K562 (cell line): Measurements from ENCODE around the gene CLDN24. TPM values are rescaled to one million over a fixed set of nuclear protein-coding genes. Genes with fewer than 3 reads are reported as not detected.

Source experiments
- ARHGAP35 ChIP-seq: fragments of 450-650 bp; IDR thresholded peaks from 2 replicates; pipeline ENCODE4 v1.6.1; 2018; ENCODE audit not compliant: partially characterized antibody
- DACH1 ChIP-seq: fragments of 450-650 bp; IDR thresholded peaks from 2 replicates; pipeline ENCODE4 v1.6.1; 2018; ENCODE audit not compliant: partially characterized antibody
- ESRRA ChIP-seq: fragments of 450-650 bp; IDR thresholded peaks from 2 replicates; pipeline ENCODE4 v1.6.1; 2014; ENCODE audit warnings: low read depth, mild to moderate bottlenecking, moderate library complexity, borderline replicate concordance
- ETV5 ChIP-seq: sonication (generic); formaldehyde crosslinking; IDR thresholded peaks from 2 replicates; pipeline ENCODE4 v1.4.0; 2020; ENCODE audit warnings: low read depth, mild to moderate bottlenecking, missing genetic modification reagents
- HIVEP1 ChIP-seq: fragments of 250-450 bp; sonication (Bioruptor Pico); IDR thresholded peaks from 2 replicates; pipeline ENCODE4 v1.4.0; 2020; ENCODE audit warnings: mild to moderate bottlenecking
- IRF2 ChIP-seq: sonication (generic); formaldehyde crosslinking; IDR thresholded peaks from 2 replicates; pipeline ENCODE4 v1.8.1; 2022; ENCODE audit warnings: mild to moderate bottlenecking, missing genetic modification reagents
- KAT8 ChIP-seq: fragments of 450-650 bp; IDR thresholded peaks from 2 replicates; pipeline ENCODE4 v1.6.1; 2016; ENCODE audit warnings: low read depth, mild to moderate bottlenecking
- LARP7 ChIP-seq: fragments of 450-650 bp; IDR thresholded peaks from 2 replicates; pipeline ENCODE4 v1.6.1; 2016
- MEIS2 ChIP-seq: fragments of 450-650 bp; IDR thresholded peaks from 2 replicates; pipeline ENCODE4 v1.6.1; 2014; ENCODE audit warnings: mild to moderate bottlenecking; ENCODE audit not compliant: partially characterized antibody
- NCOA4 ChIP-seq: fragments of 450-650 bp; IDR thresholded peaks from 2 replicates; pipeline ENCODE4 v1.6.1; 2018; ENCODE audit warnings: mild to moderate bottlenecking; ENCODE audit not compliant: partially characterized antibody
- RBM39 ChIP-seq: fragments of 200-400 bp; formaldehyde crosslinking; optimal IDR thresholded peaks from 2 replicates; pipeline ENCODE3; 2018; ENCODE audit warnings: low read depth, low read length
- SMARCC2 ChIP-seq: fragments of 450-650 bp; IDR thresholded peaks from 2 replicates; pipeline ENCODE4 v1.6.1; 2017; ENCODE audit warnings: antibody characterized with exemption, moderate library complexity, mild to moderate bottlenecking, low read depth
- TARDBP ChIP-seq: fragments of 450-650 bp; IDR thresholded peaks from 2 replicates; pipeline ENCODE4 v1.6.1; 2016
- TFAM ChIP-seq: fragments of 250-450 bp; sonication (Bioruptor Pico); conservative IDR thresholded peaks from 2 replicates; pipeline ENCODE4 v1.5.0; 2021; ENCODE audit warnings: mild to moderate bottlenecking, moderate library complexity
- U2AF2 ChIP-seq: fragments of 200-400 bp; formaldehyde crosslinking; optimal IDR thresholded peaks from 2 replicates; pipeline ENCODE3; 2017; ENCODE audit warnings: low read depth, mild to moderate bottlenecking, low read length
- ZBTB8A ChIP-seq: fragments of 450-650 bp; IDR thresholded peaks from 2 replicates; pipeline ENCODE4 v1.6.1; 2018; ENCODE audit warnings: mild to moderate bottlenecking, moderate library complexity; ENCODE audit not compliant: partially characterized antibody
- ZNF644 ChIP-seq: fragments of 200-800 bp; sonication (Bioruptor generic); IDR thresholded peaks from 2 replicates; pipeline ENCODE4 v1.6.1; 2016; ENCODE audit warnings: low read depth, missing genetic modification characterization, missing compliant biosample characterization
- ZNF764 ChIP-seq: fragments of 250-450 bp; sonication (Bioruptor Pico); IDR thresholded peaks from 2 replicates; pipeline ENCODE4 v1.4.0; 2020; ENCODE audit warnings: low read depth, mild to moderate bottlenecking, moderate library complexity
- ZZZ3 ChIP-seq: fragments of 450-650 bp; IDR thresholded peaks from 2 replicates; pipeline ENCODE4 v1.6.1; 2016; ENCODE audit warnings: antibody characterized with exemption, mild to moderate bottlenecking, moderate library complexity
- polyA plus RNA-seq, 8 experiments: library from polyadenylated mRNA; depleted of rRNA in 4 of 8; stranded (reverse) in 5 of 8; unstranded in 3 of 8; fragments of >200 nt; fragmentation: Nextera tagmentation in 2 of 8; fragmentation: Illumina TruSeq in 1 of 8; extraction: Ambion mirVana in 2 of 8; extraction: Trizol in 1 of 8; gene quantifications; 2 replicates each; pipeline versions ENCODE4 v1.2.1 to v1.2.3, GENCODE V29; 2011 to 2014; ENCODE audit warnings: inconsistent platforms in 1 of 8, missing spikeins in 1 of 8
- total RNA-seq, 7 experiments: library from RNA; depleted of rRNA in 6 of 7; stranded (reverse); fragments of >200 nt in 6 of 7; fragmentation: Illumina TruSeq in 2 of 7; extraction: Trizol in 2 of 7; gene quantifications; 2 replicates each; pipeline versions ENCODE4 v1.2.1 to v1.2.3, GENCODE V29; 2011 to 2021; ENCODE audit warnings: low replicate concordance in 1 of 7
- TF ChIP-seq, protein P1 (sequence below): fragments of 150-350 bp; IDR thresholded peaks from 2 replicates; pipeline ENCODE4 v1.6.1; 2014; ENCODE audit warnings: low read depth, mild to moderate bottlenecking, low read length, borderline replicate concordance
- TF ChIP-seq, protein P2 (sequence below): fragments of 450-650 bp; IDR thresholded peaks from 2 replicates; pipeline ENCODE4 v1.6.1; 2018; ENCODE audit warnings: mild to moderate bottlenecking, low read depth; ENCODE audit not compliant: partially characterized antibody
- TF ChIP-seq, protein P3 (sequence below): fragments of 150-350 bp; conservative IDR thresholded peaks from 2 replicates; pipeline ENCODE4 v1.6.1; 2014; ENCODE audit warnings: low read length

The CLDN24 gene
- total and polyA plus RNA-seq, 9 of the 15 experiments (the other 6 are each of a cell fraction or from before 2014, with no cell fraction given), result not detected

DNA sequence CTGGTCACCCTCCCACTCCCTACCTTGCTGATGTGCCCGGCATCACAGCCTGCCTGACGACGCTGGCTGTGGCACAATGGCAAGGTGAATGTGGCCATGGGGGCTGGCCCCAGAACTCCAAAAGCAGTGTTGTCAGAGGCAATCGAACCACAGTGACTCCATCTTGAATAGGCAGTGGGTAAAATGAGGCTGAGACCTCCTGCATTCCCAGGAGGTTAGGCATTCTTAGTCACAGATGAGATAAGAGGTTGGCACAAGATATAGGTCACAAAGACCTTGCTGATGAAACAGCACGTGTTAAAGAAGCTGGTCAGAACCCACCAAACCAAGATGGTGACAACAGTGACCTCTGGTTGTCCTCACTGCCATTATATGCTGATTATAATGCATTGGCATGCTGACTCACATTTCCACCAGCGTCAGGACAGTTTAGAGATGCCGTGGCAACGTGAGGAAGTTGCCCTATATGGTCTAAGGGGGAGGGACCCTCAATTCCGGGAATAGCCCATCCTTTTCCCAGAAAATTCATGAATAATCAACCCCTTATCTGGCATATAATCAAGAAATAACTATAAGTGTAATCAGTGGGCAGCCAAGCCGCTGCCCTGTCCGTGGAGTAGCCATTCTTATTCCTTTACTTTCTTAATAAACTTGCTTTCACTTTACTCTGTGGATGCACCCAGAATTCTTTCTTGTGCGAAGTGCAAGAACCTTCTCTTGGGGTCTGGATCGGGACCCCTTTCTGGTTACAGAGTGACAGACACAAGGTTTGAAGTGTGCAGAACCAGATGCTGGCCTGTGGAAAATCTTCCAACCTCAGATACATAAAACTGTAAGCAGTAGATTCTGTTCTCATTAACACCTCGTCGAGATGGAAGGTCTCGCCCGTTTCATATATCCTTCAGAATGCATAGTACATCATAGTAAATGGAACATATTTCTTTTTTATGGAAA is 26.8 kb upstream of the CLDN24 start (continued):
- TF ChIP-seq NCOA4 (no peak), ZBTB8A (no peak), TARDBP (no peak), ZNF764 (CRISPR knock-in tag) (peak; percentile 92), KAT8 (no peak), ETV5 (CRISPR knock-in tag) (no peak), ARHGAP35 (no peak), HIVEP1 (CRISPR knock-in tag) (peak; percentile 99), U2AF2 (no peak), SMARCC2 (0 out of 2 replicates have a peak, but pooled peaks have one; percentile 55), RBM39 (no peak), ESRRA (peak; percentile 98), ZZZ3 (no peak), LARP7 (no peak), TFAM (CRISPR knock-in tag) (no peak), MEIS2 (peak; percentile 58), DACH1 (no peak), IRF2 (CRISPR knock-in tag) (no peak), ZNF644 (tag) (peak; percentile 100)
- TF ChIP-seq, protein P1, sequence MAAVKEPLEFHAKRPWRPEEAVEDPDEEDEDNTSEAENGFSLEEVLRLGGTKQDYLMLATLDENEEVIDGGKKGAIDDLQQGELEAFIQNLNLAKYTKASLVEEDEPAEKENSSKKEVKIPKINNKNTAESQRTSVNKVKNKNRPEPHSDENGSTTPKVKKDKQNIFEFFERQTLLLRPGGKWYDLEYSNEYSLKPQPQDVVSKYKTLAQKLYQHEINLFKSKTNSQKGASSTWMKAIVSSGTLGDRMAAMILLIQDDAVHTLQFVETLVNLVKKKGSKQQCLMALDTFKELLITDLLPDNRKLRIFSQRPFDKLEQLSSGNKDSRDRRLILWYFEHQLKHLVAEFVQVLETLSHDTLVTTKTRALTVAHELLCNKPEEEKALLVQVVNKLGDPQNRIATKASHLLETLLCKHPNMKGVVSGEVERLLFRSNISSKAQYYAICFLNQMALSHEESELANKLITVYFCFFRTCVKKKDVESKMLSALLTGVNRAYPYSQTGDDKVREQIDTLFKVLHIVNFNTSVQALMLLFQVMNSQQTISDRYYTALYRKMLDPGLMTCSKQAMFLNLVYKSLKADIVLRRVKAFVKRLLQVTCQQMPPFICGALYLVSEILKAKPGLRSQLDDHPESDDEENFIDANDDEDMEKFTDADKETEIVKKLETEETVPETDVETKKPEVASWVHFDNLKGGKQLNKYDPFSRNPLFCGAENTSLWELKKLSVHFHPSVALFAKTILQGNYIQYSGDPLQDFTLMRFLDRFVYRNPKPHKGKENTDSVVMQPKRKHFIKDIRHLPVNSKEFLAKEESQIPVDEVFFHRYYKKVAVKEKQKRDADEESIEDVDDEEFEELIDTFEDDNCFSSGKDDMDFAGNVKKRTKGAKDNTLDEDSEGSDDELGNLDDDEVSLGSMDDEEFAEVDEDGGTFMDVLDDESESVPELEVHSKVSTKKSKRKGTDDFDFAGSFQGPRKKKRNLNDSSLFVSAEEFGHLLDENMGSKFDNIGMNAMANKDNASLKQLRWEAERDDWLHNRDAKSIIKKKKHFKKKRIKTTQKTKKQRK, result no peak
- TF ChIP-seq, protein P2, sequence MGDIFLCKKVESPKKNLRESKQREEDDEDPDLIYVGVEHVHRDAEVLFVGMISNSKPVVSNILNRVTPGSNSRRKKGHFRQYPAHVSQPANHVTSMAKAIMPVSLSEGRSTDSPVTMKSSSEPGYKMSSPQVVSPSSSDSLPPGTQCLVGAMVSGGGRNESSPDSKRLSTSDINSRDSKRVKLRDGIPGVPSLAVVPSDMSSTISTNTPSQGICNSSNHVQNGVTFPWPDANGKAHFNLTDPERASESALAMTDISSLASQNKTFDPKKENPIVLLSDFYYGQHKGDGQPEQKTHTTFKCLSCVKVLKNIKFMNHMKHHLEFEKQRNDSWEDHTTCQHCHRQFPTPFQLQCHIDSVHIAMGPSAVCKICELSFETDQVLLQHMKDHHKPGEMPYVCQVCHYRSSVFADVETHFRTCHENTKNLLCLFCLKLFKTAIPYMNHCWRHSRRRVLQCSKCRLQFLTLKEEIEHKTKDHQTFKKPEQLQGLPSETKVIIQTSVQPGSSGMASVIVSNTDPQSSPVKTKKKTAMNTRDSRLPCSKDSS, result no peak
- TF ChIP-seq, protein P3, sequence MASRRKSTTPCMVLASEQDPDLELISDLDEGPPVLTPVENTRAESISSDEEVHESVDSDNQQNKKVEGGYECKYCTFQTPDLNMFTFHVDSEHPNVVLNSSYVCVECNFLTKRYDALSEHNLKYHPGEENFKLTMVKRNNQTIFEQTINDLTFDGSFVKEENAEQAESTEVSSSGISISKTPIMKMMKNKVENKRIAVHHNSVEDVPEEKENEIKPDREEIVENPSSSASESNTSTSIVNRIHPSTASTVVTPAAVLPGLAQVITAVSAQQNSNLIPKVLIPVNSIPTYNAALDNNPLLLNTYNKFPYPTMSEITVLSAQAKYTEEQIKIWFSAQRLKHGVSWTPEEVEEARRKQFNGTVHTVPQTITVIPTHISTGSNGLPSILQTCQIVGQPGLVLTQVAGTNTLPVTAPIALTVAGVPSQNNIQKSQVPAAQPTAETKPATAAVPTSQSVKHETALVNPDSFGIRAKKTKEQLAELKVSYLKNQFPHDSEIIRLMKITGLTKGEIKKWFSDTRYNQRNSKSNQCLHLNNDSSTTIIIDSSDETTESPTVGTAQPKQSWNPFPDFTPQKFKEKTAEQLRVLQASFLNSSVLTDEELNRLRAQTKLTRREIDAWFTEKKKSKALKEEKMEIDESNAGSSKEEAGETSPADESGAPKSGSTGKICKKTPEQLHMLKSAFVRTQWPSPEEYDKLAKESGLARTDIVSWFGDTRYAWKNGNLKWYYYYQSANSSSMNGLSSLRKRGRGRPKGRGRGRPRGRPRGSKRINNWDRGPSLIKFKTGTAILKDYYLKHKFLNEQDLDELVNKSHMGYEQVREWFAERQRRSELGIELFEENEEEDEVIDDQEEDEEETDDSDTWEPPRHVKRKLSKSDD, result no peak; the same call in 1 of the 2 replicates
